Activated CD4-positive, alpha-beta T cell treated with anti-CD3 and anti-CD28 coated beads, Interleukin-2, amount 10 ng/mL, durations not matched to agents 7 days and 5 days (primary cell): Measurements from ENCODE around the gene NSUN4. TPM values are rescaled to one million over a fixed set of nuclear protein-coding genes. Genes with fewer than 3 reads are reported as not detected.
A peak's percentile ranks its signal among the peaks of the same experiment; 100 is the strongest.

Experiments used
- CTCF ChIA-PET: fragments of 350-600 bp; sonication (Branson Sonifier 250); formaldehyde crosslinking; loops from one replicate; lab custom pipeline; 2021; ENCODE audit warnings: antibody characterized with exemption; lab: Charles Lee
- POLR2A ChIA-PET: fragments of 350-600 bp; sonication (Branson Sonifier 250); formaldehyde crosslinking; loops from one replicate; lab custom pipeline; 2021; ENCODE audit warnings: antibody characterized with exemption; lab: Charles Lee
- DNase-seq: peaks from one replicate; pipeline ENCODE4 v3.0.0-alpha.2; 2020
- H3K27ac Mint-ChIP-seq: one replicate; pipeline ENCODE4 v1.8.0; 2021; ENCODE audit warnings: mild to moderate bottlenecking, moderate library complexity, mixed read lengths
- H3K27me3 Mint-ChIP-seq: one replicate; pipeline ENCODE4 v1.8.0; 2021; ENCODE audit warnings: mixed read lengths
- H3K36me3 Mint-ChIP-seq: one replicate; pipeline ENCODE4 v1.8.0; 2021; ENCODE audit warnings: low read depth, mixed read lengths
- H3K4me1 Mint-ChIP-seq: one replicate; pipeline ENCODE4 v1.8.0; 2021; ENCODE audit warnings: mixed read lengths
- H3K4me3 Mint-ChIP-seq: one replicate; pipeline ENCODE4 v1.8.0; 2021; ENCODE audit warnings: mild to moderate bottlenecking, moderate library complexity, mixed read lengths
- H3K9me3 Mint-ChIP-seq: one replicate; pipeline ENCODE4 v1.8.0; 2021; ENCODE audit warnings: mixed read lengths
- total RNA-seq, 2 experiments: library from RNA; stranded (reverse); gene quantifications; one replicate each; pipeline ENCODE4 v1.2.3, GENCODE V29; 2021

The NSUN4 gene
- 10 to 100 TPM; 22.2 to 22.3 TPM for total RNA-seq

DNA sequence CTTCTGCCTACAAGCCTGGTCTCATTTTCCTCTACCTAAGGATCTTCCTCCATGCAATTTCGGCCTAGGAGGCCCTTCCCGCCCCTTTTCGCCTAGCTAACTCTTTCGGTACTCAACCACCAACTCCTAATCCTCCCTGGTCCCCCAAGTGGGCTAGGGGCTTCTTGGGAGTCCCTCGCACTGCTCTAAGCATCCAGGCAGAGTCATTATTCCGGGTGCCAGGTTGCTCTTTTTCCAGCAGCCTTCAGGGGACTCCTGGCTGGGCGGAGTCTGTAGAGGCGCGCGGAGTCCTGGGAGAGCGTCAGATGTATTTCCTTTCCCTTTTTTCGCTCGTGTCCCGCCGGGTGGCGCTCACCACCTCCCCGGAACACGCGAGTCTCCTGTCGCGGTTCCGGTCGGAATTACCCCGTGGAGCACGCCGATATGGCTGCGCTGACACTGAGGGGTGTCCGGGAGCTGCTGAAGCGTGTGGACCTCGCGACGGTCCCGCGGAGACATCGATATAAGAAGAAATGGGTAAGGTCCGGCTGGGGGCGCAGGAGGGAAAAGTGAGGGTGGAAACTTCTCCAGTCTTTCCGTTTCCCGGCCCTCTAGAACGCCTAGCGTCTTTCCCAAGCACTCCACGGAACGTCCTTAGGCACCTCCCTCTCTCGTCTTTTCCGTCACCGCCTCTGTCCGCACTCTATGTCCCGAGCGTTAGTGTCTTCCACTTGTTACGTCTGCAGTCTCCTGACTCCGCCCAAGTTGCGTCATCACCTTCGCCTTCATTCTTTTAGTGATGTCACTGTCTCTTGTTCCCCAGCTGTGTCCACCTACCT, at the start of gene NSUN4:
Gene NSUN4 (plus strand): TSS at position 404 of the 818 bp plus-strand sequence. CDS start 20 bp downstream, at position 424.
- peak within 1 kb of the TSS; percentile 99 for H3K27ac Mint-ChIP-seq
- H3K4me1 Mint-ChIP-seq = peaks cover 45% of the 10 kb centered on the region
- no peaks in the 10 kb centered on the region for H3K27me3 Mint-ChIP-seq
- no peaks in the 10 kb centered on the region for H3K9me3 Mint-ChIP-seq
- H3K4me3 Mint-ChIP-seq = peak within 1 kb of the TSS; percentile 100
- CTCF ChIA-PET = interaction anchor here (0.5 to 3.0 kb wide), 20 partner anchors 8 to 1846 kb away, joined by 3 to 16 read pairs (median 4); partner anchors contain the start of genes LRRC41 and UQCRH
- POLR2A ChIA-PET = interaction anchor here (0.5 to 1.4 kb wide), 5 partner anchors 37 to 264 kb away, joined by 3 to 9 read pairs (median 4); partner anchors contain the start of gene MKNK1
- peak; percentile 89 for DNase-seq
- H3K36me3 Mint-ChIP-seq = peaks cover 11% of the 10 kb centered on the region

DNA sequence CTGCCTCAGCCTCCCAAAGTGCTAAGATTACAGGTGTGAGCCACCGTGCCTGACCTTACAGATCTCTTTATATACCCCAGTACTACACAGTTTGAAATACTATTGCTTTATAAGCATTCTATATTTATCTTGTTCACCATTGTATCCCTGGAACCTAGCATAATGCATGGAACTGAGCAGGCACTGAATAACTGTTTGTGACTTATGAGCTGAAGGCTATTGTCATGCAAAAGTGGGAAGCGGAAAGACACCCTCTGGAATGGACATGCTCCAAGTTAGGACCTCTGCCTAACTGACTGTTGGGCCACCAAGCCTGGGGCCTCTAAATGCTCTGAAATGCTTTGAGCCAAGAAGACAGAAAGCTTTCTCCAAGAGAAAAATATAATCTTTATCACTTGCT, 45.3 kb upstream of the NSUN4 start:
- Mint-ChIP-seq H3K27me3 (no peaks in the 10 kb centered on the region), H3K4me3 (no peak overlapping the region), H3K27ac (no peak overlapping the region), H3K4me1 (peaks cover 3% of the 10 kb centered on the region), H3K36me3 (peaks cover 26% of the 10 kb centered on the region), H3K9me3 (no peaks in the 10 kb centered on the region)
- CTCF ChIA-PET = interaction anchor here (0.8 to 1.7 kb wide), 4 partner anchors 8 to 52 kb away, joined by 4 to 5 read pairs (median 4); no protein-coding TSS in a partner anchor
- DNase-seq = no peak
- POLR2A ChIA-PET = no interaction called here

DNA sequence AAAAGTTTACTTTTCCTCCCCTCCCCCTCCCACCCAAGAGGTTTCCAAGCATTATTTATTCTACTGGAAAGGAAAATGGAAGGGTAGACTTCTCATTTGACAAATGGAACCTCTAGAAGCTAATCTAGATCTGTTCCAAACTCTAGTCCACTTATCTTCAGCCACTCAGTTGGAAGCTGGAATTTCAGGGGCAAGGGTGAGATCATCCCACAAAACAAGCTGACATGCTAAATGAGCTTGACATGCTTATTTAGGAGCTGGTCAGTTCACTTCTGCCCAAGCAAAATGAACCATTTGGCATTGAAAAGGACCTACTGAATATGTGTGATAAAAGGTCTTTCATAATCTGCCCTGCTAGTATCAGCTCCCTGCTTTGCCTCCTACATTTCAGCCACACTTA, 42.2 kb upstream of the NSUN4 start:
- Mint-ChIP-seq H3K9me3 (no peaks in the 10 kb centered on the region), H3K4me1 (peaks cover 16% of the 10 kb centered on the region), H3K4me3 (no peak overlapping the region), H3K27me3 (no peaks in the 10 kb centered on the region), H3K27ac (no peak overlapping the region), H3K36me3 (peaks cover 29% of the 10 kb centered on the region)
- POLR2A ChIA-PET = interaction anchor here (0.6 kb wide), 1 partner anchor 61 kb away, joined by 3 read pairs; no protein-coding TSS in a partner anchor
- DNase-seq = no peak
- CTCF ChIA-PET = interaction anchor here (1.2 to 2.0 kb wide), 2 partner anchors 13 to 21 kb away, joined by 3 to 10 read pairs; no protein-coding TSS in a partner anchor

DNA sequence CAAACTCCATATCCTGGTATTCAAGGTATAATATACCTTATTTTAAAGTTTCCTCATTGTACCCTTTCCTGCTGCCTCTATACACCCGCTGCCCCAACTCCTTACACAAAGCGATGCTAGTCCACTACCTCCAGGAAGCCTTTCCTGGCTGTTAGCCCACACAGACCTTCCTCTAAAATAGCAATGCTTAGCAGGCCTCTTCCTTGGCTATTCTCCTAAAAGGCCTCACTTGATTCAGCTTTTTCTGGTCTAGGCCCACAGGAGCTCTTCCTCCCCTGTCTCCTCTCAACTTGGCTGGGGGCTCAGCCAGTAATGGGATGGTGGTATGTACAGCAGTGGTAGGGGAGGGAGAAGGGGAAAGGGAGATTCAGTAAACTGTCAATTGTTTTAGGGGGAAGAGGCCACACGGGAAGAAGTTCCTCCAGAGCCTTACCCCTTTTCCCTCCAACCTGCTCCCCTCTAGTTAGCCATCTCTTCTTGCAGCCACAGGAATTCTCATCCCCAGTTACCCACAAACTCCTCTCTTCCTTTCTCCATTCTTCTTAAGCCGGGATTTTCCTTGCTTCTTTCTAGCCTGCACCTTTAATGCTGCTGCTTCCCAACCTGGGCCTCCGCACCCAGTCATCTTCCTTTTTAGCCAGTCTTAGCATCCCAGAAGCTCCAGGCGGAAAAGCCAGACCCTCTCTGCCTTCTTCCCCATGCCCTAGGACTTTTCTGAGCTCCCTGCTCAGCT, 39.8 kb upstream of the NSUN4 start:
- peak overlapping the region; percentile 97 for H3K4me3 Mint-ChIP-seq
- no peak for DNase-seq
- H3K36me3 Mint-ChIP-seq = peaks cover 25% of the 10 kb centered on the region
- no peaks in the 10 kb centered on the region for H3K27me3 Mint-ChIP-seq
- POLR2A ChIA-PET = no interaction called here
- peak overlapping the region; percentile 99 for H3K27ac Mint-ChIP-seq
- CTCF ChIA-PET = interaction anchor here (0.6 to 2.0 kb wide), 4 partner anchors 13 to 52 kb away, joined by 3 to 6 read pairs (median 3); partner anchors contain the start of gene NSUN4
- peaks cover 25% of the 10 kb centered on the region for H3K4me1 Mint-ChIP-seq
- H3K9me3 Mint-ChIP-seq = no peaks in the 10 kb centered on the region

DNA sequence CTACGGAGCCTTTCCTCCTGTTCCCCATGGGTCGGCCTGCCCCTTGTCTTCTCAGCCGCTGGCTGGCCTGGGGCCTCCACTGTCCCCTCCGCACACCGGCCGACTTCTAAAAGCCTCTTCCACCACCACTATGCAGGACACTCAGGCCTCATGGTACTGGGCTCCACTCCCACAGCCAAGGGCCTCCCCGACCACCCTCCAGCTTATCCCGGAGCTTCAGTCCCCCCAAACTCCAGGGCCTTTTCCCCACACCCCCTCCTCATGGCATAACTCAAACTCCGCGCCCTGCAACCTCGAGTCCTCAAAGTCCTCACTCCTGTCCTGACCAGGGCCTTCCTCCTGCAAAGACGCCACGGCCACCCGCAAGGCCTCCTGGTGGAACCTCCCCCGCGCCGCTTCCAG, 39.2 kb upstream of the NSUN4 start:
- no peaks in the 10 kb centered on the region for H3K9me3 Mint-ChIP-seq
- peak overlapping the region; percentile 99 for H3K27ac Mint-ChIP-seq
- DNase-seq = no peak
- CTCF ChIA-PET = interaction anchor here (1.0 to 2.0 kb wide), 3 partner anchors 14 to 46 kb away, joined by 3 to 6 read pairs (median 3); partner anchors contain the start of gene NSUN4
- POLR2A ChIA-PET = no interaction called here
- peaks cover 23% of the 10 kb centered on the region for H3K36me3 Mint-ChIP-seq
- H3K4me3 Mint-ChIP-seq = peak overlapping the region; percentile 97
- H3K27me3 Mint-ChIP-seq = no peaks in the 10 kb centered on the region
- H3K4me1 Mint-ChIP-seq = peaks cover 30% of the 10 kb centered on the region

DNA sequence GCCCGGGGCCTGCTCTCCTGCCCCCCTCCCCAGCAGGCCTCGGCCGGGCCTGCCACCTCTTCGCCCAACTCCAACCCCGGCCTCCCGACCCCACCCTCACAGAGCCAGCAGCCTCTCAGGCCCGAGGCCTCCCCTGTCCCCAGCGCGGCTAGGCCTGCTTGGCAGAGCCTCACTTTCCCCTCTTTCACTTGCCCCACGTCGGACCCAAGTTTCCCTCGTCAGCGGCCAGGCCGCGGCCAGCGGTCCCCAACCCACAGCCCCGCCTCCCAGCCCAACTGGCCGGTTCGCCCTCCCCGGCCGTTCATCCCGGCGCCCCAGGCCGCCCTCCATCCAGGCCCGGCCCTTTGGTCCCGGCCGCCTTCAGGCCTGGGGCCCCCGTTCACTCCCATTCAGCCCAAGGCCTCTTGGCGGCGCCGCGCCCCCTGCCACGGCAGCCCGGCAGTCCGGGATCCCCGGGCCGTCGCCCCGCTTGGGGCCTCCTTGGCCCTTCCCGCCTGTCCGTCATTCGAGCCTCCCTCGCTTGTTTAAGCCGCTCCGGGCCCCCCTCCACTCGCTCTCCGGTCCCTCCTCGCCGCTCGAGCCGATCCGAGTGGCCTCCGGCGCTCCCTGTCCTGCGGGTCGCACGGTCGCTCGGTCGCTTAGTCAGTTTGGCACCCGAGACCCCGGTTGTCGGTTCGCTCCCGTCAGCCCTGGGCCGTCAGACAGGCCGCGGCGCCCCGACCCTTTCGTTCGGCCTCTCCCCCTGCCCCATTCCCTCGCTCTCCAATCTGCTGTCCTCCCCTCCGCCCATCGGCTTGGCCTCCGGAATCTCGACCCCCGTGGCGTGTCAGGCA, 38.6 kb upstream of the NSUN4 start:
- Mint-ChIP-seq H3K4me3 (peak overlapping the region; percentile 97), H3K27ac (peak overlapping the region; percentile 99), H3K27me3 (no peaks in the 10 kb centered on the region), H3K36me3 (peaks cover 18% of the 10 kb centered on the region), H3K4me1 (peaks cover 33% of the 10 kb centered on the region), H3K9me3 (no peaks in the 10 kb centered on the region)
- ChIA-PET CTCF (interaction anchor here (1.0 to 2.0 kb wide), 3 partner anchors 8 to 38 kb away, joined by 3 to 6 read pairs (median 4); partner anchors contain the start of gene NSUN4), POLR2A (no interaction called here)
- peak; percentile 46 for DNase-seq

DNA sequence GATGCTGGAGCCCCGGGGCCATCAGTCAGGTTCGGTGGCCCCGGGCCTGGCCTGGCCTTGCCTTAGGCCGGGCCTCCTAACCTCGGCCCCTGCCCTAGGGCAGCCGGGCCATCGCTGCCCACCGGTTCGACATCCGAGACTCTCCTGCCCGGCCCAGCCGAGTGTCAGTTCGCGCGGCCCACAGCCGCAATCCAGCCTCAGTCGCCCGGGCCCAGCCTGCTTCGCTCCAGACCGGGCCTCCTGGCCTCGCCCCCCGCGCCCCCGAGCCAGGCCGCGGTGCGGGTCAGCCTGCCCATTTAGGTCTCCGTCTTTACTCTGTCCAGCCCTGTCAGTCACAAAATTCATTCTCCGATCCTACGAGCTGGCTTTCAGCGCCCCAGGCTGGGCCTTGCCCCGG, 38.0 kb upstream of the NSUN4 start:
- H3K27ac Mint-ChIP-seq = peak overlapping the region; percentile 99
- ChIA-PET CTCF (interaction anchor here (0.6 to 2.2 kb wide), 8 partner anchors 9 to 56 kb away, joined by 3 to 7 read pairs (median 4); partner anchors contain the start of gene NSUN4), POLR2A (interaction anchor here (0.6 kb wide), 2 partner anchors 15 to 38 kb away, joined by 6 to 9 read pairs; partner anchors contain the start of gene NSUN4)
- H3K4me3 Mint-ChIP-seq = peak overlapping the region; percentile 97
- no peaks in the 10 kb centered on the region for H3K9me3 Mint-ChIP-seq
- H3K27me3 Mint-ChIP-seq = no peaks in the 10 kb centered on the region
- peaks cover 38% of the 10 kb centered on the region for H3K4me1 Mint-ChIP-seq
- peak; percentile 29 for DNase-seq
- H3K36me3 Mint-ChIP-seq = peaks cover 13% of the 10 kb centered on the region

DNA sequence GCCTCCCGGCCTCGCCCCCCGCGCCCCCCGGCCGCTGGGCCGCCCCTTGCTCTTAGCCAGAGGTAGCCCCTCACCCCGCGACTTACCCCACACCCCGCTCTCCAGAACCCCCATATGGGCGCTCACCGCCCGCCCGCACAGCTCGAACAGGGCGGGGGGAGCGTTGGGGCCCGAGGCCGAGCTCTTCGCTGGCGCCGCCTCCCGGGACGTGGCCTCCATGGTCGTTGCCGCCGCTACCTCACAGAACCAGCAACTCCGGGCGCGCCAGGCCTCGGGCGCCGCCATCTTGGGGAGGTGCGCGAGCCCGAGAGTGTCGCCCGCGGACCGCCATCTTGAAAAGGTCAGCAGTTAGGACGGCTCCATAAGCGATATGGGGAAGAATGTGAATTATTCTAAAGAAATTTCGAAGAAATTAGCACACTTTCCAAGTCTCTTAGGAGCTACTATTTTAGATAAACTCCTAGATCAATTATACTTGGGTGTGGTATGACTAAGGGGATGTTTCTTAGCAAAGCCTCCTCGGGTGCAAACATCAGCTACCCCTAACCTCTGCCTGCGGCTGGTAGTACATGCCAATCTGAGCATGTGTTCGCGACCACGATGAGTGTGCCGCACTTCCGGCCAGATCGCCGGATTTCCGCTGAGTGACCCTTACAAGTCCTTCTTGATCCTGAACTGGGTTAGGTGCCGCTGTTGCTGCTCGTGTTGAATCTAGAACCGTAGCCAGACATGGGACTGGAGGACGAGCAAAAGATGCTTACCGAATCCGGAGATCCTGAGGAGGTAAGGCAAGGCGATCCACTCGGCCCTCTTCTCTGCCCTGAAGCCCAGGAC, 37.4 kb upstream of the NSUN4 start, which contains the start of the genes LRRC41 and UQCRH:
Gene LRRC41 (minus strand): TSS at position 579 of the 834 bp plus-strand sequence. CDS start 294 bp downstream, at position 285.
Gene UQCRH (plus strand): TSS at position 661 of the 834 bp plus-strand sequence. CDS start 69 bp downstream, at position 730.
- peak within 1 kb of the TSS; percentile 97 for H3K4me3 Mint-ChIP-seq
- peaks cover 9% of the 10 kb centered on the region for H3K36me3 Mint-ChIP-seq
- peak; percentile 93 for DNase-seq
- no peaks in the 10 kb centered on the region for H3K9me3 Mint-ChIP-seq
- H3K27ac Mint-ChIP-seq = peak within 1 kb of the TSS; percentile 99
- no peaks in the 10 kb centered on the region for H3K27me3 Mint-ChIP-seq
- POLR2A ChIA-PET = interaction anchor here (0.5 to 0.6 kb wide), 3 partner anchors 15 to 37 kb away, joined by 3 to 9 read pairs (median 6); partner anchors contain the start of gene NSUN4
- peaks cover 45% of the 10 kb centered on the region for H3K4me1 Mint-ChIP-seq
- CTCF ChIA-PET = interaction anchor here (0.6 to 2.2 kb wide), 12 partner anchors 10 to 758 kb away, joined by 3 to 7 read pairs (median 4); partner anchors contain the start of gene NSUN4

DNA sequence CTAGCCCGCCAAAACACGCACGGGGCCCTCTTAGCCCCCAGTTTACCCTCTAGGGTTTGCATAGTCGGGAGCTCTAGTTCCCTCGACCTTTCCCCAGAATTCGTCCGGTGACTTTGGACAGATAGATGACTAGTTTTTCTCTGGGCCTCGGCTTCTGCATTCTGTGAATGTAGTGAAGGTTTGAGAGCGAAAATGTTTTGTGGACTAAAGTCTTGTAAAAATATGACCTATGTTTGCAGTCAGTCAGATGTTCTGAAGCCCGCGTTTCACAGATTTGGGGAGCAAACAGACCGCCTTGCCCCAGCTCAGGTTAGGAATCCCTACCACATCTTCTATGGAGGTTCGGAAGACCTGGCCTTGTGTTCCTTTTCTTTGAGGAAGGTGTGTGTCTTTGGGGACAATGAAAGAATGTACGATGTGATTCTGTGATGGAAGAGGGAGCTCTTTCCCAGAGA, 36.7 kb upstream of the NSUN4 start:
- Mint-ChIP-seq H3K27me3 (no peaks in the 10 kb centered on the region), H3K4me3 (peak overlapping the region; percentile 97), H3K4me1 (peaks cover 50% of the 10 kb centered on the region), H3K36me3 (peaks cover 14% of the 10 kb centered on the region), H3K9me3 (no peaks in the 10 kb centered on the region), H3K27ac (peak overlapping the region; percentile 99)
- ChIA-PET POLR2A (interaction anchor here (0.5 to 0.6 kb wide), 2 partner anchors 16 to 37 kb away, joined by 3 to 7 read pairs; partner anchors contain the start of gene NSUN4), CTCF (interaction anchor here (0.6 to 2.2 kb wide), 12 partner anchors 10 to 759 kb away, joined by 3 to 7 read pairs (median 4); partner anchors contain the start of gene NSUN4)
- no peak for DNase-seq

DNA sequence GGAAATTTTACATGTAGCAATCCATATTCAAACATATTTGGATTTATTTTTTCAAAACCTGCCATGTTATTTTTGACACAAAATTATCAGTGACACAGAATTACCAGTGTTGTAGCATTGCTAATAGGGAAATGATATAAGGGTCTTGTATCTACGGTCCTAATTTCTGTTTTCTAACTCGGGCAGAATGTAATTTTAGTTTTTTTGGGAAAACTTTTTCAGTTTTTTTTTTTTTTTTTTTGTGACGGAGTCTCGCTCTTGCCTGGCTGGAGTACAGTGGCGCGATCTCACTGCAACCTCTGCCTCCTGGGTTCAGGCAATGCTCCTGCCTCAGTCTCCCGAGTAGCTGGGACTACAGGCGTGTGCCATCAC, 34.5 kb upstream of the NSUN4 start:
- H3K9me3 Mint-ChIP-seq = no peaks in the 10 kb centered on the region
- DNase-seq = no peak
- ChIA-PET CTCF (no interaction called here), POLR2A (no interaction called here)
- peaks cover 28% of the 10 kb centered on the region for H3K36me3 Mint-ChIP-seq
- peaks cover 41% of the 10 kb centered on the region for H3K4me1 Mint-ChIP-seq
- peak overlapping the region; percentile 17 for H3K4me3 Mint-ChIP-seq
- H3K27me3 Mint-ChIP-seq = no peaks in the 10 kb centered on the region
- no peak overlapping the region for H3K27ac Mint-ChIP-seq
